LoVo (cell line): ENCODE data around the gene PPP2R5D.
A peak's percentile ranks its signal among the peaks of the same experiment; 100 is the strongest.
"Not testable (repeated sequence)": the region's sequence is repeated elsewhere in the genome, so short reads cannot be mapped to it uniquely, and the experiment has no call there.

Experiments
- DNase-seq: peaks from one replicate; pipeline ENCODE4 v3.0.0-alpha.2; 2016; ENCODE audit warnings: low spot score

Gene PPP2R5D

DNA sequence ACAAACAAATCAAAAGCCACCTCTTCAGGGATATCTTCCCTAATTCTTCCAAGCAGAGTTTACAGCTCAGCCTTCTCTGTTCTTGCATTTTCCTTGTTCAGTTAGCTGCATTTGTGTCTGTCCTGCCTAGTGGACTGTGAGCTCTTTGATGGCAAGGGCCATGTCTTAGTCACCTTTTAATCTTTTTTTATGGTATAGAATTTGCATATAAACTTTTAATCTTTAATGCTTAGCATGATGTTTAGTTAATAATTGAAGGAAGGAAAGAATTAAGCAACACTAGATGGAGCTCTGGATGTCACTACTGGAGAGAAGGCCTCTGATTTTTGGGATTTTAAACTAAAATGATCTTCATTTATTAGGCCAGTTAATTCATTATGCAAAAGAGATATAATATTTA lies 12.1 kb downstream of the PPP2R5D start:
- DNase-seq: peak; percentile 26

DNA sequence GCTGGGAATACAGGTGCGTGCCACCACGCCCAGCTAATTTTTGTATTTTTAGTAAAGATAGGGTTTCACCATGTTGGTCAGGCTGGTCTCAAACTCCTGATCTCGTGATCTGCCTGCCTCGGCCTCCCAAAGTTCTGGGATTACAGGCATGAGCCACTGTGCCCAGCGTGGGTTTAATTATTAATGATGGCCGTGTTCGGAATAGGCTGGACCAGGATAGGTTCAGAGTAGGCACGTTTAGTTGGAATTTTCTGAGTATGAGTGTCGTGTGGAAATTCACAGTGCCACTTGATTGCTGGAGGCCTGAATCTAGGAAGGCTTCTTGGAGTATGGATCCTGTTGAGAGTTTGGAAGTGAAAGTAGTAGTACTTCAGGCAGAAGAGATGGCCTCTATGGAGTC lies 13.8 kb downstream of the PPP2R5D start:
- not testable (repeated sequence) for DNase-seq

DNA sequence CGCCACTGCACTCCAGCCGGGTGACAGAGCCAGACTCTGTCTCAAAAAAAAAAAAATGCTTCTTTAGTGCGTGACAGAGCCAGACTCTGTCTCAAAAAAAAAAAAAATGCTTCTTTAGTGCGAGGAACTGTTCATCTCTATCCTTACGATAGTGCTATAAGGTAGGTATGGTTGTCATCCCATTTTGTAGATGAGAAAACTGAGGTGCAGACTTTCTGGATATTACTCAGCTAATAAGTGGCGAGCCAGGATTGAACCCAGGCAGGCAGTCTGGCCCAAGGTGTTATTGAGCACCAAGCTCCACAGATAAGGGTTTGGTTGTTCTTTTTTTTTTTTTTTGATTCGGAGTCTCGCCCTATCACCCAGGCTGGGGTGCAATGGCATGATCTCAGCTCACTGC lies 17.5 kb downstream of the PPP2R5D start:
- no peak for DNase-seq

DNA sequence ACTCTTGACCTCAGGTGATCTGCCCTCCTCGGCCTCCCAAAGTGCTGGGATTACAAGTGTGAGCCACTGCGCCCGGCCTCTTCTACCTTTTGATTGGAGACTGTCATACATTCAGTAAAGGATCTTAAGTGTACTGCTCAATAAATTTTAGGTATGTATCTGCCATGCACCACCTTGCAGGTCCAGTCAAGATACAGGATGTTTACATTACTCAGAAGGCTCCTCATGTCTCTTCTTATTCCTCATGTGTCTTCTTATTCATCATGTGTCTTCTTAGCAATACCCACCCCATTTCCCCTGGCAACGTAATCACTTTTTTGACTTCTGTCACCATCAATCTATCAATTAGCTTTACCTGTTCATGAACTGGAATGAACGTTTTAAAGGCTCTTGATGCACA lies 21.5 kb downstream of the PPP2R5D start:
- DNase-seq: no peak

DNA sequence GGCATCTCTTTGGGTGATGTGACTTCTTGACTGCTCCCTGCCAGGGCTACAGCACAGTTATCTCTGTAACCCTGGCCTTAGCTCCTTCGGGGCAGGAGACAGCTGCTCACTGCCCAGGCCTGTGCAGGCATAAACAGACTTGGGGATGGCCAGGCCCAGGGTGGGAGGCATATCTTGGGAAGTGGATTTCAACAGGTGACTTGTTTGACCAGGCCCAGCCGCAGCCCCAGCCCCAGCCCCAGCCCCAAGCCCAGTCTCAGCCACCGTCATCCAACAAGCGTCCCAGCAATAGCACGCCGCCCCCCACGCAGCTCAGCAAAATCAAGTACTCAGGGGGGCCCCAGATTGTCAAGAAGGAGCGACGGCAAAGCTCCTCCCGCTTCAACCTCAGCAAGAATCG lies 21.9 kb downstream of the PPP2R5D start:
- DNase-seq: no peak

DNA sequence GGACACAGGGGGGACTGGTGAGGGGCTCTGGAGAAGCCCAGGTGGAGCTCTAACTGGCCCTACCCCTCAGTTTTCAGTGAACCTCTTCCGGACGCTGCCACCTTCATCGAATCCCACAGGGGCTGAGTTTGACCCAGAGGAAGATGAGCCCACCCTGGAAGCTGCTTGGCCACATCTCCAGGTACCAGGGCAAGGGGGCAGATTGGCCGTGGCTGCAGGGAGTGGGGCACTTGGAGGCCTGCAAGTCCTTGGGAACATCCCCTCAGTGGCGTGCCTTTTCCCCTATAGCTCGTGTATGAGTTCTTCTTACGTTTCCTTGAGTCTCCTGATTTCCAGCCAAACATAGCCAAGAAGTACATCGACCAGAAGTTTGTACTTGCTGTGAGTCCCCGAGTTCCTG lies 22.8 kb downstream of the PPP2R5D start:
- no peak for DNase-seq

DNA sequence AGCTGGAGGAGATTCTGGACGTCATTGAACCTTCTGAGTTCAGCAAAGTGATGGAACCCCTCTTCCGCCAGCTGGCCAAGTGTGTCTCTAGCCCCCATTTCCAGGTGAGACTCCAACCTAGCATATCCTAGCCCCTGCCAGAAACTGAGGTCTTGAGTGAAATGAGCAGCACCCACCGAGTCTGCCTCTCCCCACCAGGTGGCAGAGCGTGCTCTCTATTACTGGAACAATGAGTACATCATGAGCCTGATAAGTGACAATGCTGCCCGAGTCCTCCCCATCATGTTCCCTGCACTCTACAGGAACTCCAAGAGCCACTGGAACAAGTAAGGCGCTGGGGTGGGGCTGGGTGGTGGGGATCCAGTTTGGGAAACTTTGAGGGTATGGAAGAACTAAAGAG lies 24.8 kb downstream of the PPP2R5D start:
- no peak for DNase-seq

DNA sequence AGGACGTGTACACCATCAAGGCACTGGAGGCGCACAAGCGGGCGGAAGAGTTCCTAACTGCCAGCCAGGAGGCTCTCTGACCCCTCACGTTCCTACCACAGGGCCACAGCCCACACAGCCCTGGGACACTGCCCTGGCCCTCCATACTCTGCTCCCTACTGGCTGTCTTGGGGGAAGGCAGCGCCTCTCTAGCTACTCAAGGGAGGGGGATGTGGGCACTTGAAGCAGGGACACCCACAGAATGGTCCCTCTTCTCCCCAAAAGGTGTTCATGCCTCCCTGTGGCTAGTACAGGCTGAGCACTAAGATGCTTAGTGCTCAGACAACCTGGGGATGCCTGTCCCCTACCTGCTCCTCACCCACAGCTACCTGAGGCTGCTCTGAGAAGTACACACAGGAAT lies 26.8 kb downstream of the PPP2R5D start:
- DNase-seq: no peak

DNA sequence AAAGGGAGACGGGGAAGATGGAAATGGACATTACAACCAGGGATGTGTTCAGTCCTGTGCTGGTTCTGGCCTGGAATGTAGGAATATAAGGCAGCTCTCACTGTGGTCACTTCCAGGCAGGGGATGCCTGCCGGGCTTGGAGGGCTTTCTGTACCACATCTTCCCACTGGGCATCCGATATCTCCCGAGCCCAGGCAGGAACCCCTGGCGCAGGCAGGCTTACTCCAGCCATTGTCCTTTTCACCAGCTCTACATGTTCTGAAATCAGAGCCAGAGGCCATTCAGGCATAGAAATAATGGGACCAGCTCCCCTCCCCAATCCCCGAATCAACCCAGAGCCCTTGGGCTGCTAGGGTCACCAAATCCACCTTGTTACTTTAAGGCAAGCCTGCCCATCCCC lies 28.0 kb downstream of the PPP2R5D start:
- DNase-seq: no peak

DNA sequence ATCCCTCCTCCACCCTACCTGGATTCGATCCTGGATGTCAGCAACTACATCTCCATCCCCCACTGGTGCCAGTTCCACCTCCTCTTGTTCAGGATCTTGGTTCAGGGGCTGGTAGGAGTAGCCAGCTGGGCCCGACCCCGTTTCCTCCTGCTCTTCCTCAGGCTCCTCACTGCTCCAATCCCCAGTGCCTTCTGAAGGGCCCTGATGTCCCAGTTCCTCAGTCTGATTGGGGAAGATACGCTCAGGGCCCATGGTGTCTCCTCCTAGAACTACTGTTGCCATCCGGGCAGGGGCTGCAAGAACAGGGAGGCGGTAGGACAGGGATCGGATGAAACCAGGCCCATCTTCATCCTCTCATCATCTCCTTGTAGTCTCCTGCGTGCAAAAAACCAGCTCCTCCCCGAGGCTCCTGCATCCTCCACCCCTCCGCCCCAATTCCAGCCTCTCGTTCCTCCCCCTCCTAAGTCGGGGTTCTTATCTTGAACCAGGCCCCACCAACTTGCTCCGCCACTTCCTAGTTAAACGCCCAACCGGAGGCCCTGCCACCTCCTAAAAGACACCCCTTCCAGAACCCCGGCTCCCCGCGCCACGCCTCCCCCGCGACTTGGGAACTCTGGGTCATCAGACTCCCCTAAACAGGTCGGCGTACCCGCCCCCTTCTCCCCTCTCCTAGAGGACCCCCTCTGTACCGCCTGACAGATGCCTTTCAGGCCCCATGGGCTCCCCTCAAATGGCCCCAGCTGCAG lies 28.9 kb downstream of the PPP2R5D start:
- DNase-seq: no peak

DNA sequence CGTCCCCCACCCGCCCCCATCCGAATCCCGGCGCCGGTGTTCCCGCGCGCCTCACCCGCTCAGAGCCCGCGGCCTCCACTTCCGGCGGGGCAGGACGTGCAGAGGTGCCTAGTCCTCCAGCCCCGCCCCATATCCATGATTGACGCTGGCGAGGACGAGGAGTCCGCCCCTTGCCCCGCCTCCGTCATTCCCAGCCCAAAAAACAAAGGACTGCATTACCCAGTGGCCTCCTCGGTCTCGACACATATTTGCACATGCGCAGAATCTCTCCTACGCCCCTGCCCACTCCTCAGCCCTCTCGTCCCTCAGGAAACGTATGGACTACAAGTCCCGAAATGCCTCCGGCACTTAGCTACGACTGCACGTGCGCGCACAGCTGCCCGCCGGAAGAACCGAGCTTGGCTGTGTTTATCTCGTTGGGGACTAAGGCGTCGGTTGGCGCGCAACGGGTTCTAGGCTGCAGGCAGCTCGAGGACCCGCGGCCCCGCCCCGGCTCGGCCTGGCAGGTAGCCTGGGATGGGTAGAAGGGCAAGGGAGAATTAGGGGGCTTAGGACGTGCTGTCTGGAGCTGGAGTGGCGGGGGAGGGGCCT lies 29.6 kb downstream of the PPP2R5D start, which contains the start of the genes KLHDC3 and MEA1:
TSS of gene KLHDC3 (plus strand) at position 407 of the 591 bp plus-strand sequence. CDS start 2,944 bp downstream, outside the sequence.
TSS of gene MEA1 (minus strand) at position 104 of the 591 bp plus-strand sequence. CDS start 133 bp downstream, outside the sequence.
- peak; percentile 99 for DNase-seq

DNA sequence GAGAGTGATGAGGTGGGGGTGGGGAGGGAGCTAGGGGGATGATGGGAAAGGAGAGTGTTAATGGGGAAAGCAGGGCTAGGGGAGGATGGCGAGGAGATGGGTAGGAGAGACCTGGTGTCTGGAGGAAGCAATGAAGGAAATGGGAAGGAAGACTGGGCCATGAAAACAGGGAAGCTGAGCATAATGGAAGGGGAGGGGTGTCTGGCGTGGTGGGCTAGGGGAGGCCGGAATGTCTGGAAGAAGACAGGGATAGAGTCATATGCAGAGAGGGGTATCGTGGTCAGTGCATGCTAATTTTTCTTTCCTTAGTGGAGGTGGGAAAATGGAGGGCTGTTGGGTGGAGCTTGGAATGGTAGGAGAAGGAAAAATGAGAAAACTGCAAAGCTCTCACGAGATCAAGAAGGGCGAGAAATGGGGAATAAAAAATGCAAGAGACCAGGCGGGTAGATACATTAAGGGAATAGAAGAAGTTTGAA lies 30.1 kb downstream of the PPP2R5D start:
- peak; percentile 19 for DNase-seq

DNA sequence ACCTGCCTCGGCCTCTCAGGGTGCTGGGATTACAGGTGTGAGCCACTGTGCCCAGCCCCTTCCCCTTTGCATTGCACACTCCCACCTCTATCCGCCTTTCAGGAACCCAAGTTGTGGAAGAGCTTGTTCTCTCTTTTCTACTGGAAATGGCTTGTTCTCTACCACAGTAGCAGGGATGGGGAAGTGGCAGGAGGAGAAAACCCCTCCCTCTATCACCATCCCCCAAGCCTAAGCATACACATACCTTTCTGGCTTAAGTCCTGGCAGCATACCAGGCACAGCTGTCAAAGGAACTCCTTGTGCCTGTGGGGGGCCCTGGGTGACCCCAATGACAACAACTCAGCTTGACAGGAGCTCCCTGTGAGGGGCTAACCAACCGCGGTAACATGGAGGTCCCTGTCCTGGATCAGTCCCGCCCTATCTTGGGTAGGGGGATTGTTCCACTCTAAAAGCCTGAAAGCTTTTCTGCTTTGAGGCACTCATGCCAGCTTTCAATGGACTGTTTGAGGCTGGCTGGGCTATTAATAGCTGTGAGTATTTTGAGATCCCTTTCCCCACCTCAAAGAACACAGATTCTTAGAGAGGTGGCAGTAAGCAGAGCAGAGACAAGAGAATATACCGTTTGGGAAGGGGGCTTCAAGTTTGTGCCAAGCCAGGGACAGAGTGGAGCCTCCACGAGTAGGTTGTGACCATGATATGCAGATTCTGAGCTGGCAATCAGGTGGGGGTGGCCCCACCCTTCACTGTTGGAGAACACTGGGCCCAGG lies 32.0 kb downstream of the PPP2R5D start:
- DNase-seq: no peak

DNA sequence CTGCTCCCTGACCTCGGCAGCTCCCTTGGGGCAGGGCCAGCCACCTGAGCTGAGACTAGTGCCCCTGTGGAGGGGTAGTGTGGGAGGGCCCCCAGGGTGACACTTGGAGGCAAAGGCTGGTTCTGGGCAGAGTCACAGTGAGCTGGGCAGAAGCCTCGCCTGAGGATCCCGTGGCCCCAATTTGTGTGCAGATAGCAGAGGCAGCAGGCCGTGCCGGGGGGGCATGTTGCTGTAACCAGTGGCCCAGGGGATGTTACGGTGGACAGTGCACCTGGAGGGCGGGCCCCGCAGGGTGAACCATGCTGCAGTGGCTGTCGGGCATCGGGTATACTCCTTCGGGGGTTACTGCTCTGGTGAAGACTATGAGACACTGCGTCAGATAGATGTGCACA lies 32.6 kb downstream of the PPP2R5D start:
- no peak for DNase-seq

DNA sequence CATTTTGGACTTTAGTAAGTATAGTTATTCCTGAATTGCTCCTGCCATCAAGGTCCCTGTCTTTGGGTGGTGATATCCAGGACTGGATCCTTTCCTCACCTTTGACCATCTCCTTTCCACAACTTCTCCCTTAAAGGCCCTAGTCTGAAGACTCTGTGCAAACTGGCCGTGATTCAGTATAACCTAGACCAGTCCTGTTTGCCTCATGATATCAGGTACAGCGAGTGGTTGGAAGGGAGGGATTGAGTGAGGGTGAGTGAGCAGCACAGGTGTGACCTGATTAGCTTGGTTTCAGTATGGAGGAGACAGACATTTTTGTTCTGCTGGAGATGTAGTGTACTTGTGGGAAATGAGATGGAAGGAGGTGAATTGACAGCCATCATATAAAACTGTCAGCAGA lies 34.8 kb downstream of the PPP2R5D start:
- no peak for DNase-seq

DNA sequence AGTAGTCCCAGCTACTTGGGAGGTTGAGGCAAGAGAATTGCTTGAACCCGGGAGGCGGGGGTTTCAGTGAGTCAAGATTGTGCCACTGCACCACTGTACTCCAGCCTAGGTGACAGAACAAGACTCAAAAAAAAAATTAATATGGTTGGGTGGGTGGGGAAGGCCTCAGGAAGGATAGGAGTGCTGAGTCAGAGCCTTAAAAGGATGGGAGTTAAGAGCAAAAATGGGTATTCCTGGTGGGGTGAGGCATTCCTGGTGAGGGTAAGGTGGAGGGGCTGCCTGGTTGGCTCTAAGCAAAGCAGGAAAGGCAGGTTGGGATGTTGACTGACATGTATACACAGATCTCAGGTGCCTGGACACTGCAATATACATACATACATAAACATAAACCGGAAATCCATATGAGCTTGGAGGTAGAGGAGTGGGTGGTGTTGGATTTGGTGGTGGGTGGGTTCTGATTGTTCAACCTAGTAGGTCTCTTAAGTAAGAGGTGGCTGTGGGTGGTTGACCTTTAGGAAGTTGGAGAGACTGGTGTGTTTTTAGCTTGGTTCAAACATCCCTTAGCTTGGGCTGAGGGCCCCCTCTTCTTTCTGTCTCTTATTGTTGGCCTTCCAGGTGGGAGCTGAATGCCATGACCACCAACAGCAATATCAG lies 35.8 kb downstream of the PPP2R5D start:
- DNase-seq: no peak

DNA sequence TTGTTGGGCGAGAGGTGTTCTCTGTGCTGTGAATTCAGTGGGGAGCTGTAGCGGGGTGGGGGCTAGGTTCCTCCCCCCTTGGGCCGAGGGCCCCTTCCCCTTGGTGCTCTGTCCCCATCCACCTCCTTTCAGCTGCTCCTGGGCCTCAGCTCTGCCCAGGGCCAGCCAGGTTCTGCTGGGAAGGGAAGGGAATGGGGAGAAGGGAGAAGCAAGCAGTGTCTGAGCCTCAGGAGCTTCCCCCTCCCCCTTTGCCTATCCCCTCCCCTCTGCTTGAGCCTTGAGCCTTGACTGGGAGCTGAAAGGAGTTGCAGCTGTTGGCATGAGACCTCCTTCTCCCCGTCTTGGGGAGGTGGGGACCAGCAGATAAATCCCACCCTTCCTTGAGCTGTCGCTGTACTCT lies 36.5 kb downstream of the PPP2R5D start:
- no peak for DNase-seq

DNA sequence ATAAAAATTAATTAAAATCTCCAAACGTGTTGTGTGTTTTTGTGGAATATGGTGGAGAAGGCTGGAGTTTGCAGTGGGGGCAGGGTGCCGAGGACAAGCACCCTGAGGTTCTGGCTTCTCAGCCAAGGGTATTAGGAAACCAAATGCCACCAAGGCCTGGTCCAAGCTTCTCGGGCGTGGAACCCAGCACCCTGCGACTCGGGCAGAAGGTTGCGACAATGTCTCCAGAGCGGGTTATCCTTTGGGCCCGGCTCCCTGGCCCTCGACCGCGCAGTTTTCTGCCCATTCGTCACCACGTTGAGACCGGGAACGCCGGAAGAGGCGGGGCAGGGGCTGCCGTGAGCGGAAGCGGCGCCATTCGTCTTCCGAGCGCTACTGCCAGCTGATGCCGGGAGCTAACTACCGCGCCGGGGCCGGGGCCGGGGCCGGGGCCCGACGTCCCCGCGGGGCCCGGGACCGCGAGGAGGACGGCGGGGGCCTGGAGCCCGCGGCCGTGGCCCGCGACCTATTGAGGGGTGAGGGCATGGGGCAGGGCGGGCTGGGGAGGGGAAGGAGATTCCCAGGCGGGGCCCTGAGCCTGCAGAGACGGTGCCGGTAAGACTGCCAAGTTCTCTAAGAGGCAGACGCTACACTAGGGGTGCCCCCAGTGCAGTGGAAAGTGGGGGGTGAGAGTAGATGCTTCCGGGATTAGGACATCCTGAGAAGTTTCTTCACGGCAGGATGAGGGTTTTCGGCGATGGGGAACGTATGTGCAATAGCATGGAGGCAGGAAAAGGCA lies 37.1 kb downstream of the PPP2R5D start, which contains the start of gene RRP36:
TSS of gene RRP36 (plus strand) at position 354 of the 778 bp plus-strand sequence. CDS start at position 386, 32 bp downstream.
- DNase-seq: peak; percentile 79

DNA sequence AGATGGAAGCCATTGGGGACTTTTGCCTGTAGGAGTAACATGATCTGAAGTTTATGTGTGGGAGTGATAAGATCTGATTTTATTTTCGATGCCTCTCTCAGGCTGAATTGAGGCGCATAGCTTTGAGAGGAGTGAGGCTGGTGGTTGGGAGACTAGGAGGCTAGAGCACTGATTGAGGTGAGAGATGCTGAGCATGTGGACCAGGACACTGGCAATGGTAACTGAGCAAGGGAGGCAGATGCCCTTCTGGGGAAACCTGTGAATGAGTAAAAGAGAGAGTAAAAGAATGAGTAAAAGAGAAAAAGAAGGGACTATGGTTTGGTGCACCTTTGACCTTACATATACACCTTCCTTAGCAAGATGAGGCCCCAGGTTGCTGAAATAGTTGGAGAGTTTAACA lies 40.1 kb downstream of the PPP2R5D start:
- no peak for DNase-seq

DNA sequence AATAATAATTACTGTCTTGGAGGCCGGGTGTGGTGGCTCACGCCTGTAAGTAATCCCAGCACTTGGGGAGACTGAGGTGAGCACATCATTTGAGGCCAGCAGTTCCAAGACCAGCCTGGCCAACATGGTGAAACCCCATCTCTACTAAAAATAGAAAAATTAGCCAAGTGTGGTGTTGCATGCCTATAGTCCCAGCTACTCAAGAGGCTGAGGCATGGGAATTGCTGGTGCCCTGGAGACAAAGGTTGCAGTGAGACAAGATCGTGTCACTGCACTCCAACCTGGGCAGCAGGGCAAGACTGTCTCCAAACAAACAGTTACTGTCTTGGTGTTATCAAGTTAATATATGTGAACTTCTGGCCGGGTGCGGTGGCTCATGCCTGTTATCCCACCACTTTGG lies 42.0 kb downstream of the PPP2R5D start:
- DNase-seq: no peak

DNA sequence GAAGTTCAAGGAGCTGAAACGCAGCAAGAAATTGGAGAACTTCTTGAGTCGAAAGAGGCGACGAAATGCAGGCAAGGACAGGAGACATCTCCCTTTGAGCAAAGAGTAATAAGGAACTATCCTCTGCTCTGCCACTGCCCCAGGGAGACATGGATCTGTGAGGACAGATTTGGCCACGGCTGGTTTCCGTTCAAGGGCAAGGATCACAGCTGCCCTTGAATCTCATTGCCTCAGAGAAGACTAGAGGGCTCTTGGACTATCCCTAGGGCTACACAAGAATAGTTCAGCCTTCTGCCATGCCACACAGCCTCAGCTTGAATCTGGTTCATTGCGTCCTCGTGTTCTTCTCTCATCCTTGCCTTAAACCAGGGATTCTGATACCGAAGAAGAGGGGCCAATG lies 44.8 kb downstream of the PPP2R5D start:
- no peak for DNase-seq
